HG03558 (cell line): ENCODE measurements around the gene PALM.
"Not testable (repeated sequence)": the region's sequence is repeated elsewhere in the genome, so short reads cannot be mapped to it uniquely, and the experiment has no call there.

Experiments
- ATAC-seq: cut with Tn5 transposase; IDR thresholded peaks from one replicate; pipeline ENCODE4 v1.9.1; 2021; ENCODE audit warnings: moderate number of reproducible peaks; ENCODE audit not compliant: unreplicated experiment; ENCODE audit errors: extremely low read depth

Gene PALM

DNA sequence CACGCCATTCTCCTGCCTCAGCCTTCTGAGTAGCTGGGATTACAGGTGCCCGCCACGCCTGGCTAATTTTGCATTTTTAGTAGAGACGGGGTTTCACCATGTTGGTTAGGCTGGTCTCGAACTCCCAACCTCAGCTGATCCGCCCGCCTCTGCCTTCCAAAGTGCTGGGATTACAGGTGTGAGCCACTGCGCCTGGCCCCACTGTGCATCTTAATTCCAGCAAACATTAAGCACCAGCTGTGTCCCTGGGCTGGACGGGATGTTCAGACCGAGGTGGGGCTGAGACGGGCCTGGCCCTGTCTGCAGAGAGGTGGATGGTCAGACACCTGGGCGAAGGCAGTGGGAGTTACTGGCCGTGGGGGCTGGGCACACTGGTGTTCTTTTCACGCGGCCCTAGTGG lies 20.8 kb downstream of the PALM start:
- not testable (repeated sequence) for ATAC-seq

DNA sequence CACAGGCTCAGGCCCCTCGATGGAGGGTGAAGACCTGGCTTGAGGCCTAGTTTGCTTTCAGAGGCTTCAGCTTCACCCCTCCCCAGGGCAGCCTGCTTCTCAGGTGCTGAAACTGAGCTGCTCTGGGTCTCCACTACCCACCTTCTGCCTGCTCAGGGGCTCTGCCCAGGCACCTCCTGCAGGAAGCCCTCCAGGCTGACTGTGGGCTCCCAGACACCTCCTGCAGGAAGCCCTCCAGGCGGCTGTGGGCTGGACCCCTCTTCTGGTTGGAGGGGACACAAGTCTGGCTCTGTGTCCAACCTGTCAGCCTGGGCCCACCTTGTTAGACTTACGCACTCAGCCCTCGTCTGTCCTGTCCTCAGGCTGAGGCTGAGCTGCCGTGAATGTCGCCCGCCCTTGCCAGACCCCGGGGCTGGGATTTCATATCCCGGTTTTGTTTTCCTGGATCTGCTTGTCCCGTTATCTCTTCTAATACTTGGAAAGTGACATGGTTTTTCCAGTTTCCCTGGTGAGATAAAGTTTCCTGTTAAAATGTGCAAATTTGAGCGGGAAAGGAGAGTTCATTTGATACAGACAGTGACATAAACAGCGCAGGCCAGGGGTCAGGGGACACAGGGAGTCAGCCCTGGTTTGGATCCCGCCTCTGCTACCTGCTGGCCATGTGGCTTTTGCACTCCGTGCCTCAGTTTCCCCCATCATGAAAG lies 21.4 kb downstream of the PALM start:
- no peak for ATAC-seq

DNA sequence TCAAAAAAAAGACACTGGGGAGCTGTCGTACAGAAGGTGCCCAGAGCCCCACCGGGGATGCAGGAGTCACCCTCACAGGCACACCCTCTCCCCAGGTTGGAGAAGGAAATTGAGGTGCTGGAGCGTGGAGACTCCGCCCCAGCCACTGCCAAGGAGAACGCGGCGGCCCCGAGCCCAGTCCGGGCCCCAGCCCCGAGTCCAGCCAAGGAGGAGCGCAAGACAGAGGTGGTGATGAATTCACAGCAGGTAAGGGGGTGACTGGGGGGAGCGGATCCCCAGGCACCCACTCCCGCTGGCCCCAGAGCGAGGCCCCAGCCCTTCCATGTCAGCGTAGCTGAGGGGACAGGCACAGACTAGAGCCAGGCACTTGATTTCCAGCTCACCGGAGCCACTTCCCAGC lies 22.3 kb downstream of the PALM start:
- ATAC-seq, result no peak

DNA sequence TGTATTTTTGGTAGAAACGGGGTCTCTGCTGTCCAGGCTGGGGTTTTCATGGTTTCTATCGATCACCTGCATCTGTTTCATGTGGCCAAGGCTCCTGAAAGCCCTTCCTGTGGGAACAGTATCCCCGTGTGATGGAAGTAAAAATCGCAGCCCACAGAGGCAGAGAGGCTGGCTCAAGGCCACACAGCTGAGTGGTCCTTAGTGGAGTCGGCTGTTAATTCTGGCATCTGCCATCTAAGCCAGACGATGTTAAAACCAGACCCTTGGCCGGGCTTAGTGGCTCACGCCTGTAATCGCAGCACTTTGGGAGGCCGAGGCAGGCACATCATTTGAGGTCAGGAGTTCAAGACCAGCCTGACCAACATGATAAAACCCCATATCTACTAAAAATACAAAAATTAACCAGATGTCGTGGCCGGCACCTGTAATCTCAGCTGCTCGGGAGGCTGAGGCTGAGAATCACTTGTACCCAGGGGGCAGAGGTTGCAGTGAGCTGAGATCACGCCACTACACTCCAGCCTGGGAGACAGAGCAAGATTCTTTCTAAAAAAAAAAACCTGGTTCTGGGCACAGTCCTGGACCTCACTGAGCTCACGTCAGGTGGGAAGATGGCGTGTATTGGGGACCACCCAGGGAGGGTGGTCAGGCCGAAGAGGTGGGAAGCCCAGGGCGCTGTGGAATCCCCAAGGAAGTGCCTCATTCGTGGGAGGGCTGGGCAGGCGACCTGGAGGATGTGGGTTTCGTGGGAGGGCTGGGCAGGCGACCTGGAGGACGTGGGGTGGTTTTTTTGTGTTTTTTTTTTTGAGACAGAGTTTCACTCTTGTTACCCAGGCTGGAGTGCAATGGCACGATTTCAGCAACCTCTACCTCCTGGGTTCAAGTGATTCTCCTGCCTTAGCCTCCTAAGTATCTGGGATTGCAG lies 23.7 kb downstream of the PALM start:
- ATAC-seq, result no peak

DNA sequence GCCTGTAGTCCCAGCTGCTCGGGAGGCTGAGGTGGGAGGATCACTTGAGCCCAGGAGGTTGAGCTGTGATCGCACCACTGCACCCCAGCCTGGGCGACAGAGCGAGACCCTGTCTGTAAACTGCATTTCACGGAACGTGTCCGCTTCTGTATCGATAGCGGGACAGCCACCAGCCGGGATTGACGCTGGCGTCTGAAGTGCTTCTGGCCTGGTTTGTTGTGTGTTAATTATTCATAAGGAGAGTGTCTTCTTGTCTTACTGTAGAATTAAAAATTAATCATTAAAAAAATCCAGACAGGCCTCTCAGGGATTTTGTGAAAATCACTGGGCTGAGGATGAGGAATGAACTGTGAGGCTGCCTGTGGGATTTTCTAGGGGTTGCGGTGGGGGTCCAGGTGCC lies 26.0 kb downstream of the PALM start:
- ATAC-seq, result no peak

DNA sequence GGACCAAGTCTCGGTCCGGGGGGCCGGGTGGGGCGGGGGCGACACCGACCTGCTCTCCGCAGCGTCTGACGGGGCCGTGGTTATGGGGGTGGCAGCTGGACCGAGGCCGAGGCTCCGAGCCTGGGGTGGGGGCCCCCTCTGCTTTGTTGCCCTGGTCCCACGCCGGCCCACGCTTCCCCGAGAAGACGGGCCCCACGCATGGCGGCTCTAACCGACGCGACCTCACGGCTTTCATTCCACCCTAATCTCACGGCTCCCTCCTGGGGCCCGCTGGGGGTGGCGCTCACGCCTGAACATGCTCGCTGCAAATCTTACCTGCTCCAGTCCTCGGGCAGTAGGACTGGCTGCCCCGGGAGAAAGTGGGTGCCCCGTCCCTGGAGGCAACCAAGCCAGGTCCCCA lies 27.4 kb downstream of the PALM start:
- ATAC-seq, result no peak

DNA sequence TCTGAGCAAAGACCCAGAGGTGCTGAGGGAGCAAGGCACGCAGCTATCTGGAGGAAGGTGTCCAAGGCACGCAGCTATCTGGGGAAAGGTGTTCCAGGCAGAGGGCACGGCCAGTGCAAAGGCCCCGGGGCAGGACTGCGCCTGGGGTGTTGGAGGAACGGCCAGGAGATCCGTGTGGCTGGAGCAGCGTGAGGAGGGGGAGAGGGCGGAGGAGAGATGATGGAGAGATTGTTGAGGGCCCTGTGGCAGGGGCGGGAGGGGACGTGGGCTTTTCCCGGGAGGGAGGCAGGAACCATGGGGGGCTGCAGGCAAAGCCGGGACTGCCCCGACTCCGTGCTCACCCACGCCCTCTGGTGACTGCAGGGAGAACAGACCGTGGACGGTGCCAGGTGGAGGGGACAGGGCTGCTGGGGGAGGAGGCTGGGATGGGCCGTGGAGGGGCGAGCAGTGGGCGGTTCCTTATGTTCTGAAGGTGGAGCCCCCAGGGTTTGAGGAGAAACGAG lies 28.9 kb downstream of the PALM start:
- no peak for ATAC-seq

DNA sequence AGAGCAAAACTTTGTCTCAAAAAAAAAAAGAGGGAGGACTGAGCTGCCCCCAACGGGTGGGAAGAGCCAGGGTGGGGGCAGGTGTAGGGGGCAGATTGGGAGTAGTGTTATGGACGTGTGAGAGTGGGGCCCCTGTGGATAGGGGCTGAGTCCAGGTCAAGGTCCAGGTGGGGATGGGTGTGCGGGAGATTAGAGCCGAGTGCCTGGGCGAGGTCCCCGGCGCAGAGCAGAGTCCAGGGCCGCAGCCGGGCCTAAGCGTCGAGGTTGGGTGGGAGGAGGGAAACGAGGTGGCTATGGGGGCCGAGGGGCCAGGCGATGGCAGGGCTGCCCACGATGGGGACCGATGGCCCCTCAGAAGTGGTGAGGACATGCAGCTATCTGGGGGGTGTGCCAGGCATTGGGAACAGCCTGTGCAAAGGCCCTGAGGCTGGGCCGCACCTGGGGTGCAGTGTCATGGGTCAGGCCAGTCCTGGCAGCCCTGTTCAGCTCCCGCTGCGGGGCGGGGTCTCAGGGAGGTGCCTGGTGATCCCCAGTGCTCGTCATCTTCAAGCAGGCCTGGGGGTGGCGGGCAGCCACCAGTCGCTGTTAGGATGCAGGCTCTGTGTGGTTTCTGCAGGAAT lies 29.9 kb downstream of the PALM start:
- no peak for ATAC-seq

DNA sequence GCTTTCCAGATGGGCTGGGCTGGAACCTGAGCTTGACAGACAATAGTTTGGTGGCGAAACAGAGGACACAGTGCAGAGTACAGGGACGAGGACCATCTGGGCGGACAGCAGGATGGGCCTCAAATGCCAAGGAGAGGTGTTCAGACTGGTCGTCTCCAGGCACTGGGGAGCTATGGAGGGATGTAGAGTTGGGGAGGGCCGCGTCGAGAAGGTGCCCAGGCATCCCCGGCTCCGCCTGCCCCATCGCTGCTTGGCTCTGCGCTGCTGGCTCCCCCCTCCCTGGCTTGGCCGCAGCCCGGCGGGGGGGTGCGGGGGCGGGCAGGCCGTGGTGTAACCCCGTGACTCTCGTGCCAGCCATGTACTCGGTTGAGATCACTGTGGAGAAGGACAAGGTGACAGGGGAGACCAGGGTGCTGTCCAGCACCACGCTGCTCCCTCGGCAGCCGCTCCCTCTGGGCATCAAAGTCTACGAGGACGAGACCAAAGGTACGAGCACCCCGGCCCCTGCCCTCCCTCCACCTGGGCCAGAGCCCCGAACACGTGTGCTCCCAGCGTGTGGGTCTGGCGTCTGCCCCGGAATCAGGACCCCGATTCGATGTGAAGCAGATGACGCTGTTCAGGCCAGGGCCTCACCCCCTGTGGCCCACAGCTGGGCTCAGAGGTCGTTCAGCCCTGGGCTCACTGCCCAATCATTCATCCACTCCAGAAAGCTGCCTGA lies 31.4 kb downstream of the PALM start:
- ATAC-seq, result no peak

DNA sequence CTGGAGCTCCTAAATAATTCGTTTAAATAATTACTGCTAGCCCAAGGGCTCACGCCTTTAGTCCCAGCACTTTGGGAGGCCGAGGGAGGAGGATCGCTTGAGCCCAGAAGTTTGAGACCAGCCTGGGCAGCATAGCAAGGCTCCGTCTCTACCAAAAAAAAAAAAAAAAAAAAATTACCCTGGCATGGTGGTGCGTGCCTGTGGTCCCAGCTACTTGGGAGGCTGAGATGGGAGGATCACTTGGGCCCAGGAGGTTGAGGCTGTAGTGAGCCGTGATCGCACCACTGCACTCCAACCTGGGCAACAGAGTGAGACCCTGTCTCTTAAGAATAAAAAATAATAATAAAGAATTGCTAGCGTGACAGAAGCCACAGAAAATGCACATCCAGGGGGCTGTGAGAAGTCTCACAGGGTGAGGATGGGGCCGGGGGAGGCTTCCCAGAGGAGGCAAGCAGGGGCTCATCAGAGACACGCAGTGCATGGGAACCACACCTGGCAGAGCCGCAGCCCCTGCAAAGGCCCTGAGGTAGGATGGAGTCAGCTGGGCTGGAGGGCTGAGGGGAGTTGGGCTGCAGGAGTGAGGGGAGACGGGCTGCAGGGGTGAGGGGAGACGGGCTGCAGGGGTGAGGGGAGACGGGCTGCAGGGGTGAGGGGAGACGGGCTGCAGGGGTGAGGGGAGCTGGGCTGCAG lies 32.2 kb downstream of the PALM start:
- not testable (repeated sequence) for ATAC-seq

DNA sequence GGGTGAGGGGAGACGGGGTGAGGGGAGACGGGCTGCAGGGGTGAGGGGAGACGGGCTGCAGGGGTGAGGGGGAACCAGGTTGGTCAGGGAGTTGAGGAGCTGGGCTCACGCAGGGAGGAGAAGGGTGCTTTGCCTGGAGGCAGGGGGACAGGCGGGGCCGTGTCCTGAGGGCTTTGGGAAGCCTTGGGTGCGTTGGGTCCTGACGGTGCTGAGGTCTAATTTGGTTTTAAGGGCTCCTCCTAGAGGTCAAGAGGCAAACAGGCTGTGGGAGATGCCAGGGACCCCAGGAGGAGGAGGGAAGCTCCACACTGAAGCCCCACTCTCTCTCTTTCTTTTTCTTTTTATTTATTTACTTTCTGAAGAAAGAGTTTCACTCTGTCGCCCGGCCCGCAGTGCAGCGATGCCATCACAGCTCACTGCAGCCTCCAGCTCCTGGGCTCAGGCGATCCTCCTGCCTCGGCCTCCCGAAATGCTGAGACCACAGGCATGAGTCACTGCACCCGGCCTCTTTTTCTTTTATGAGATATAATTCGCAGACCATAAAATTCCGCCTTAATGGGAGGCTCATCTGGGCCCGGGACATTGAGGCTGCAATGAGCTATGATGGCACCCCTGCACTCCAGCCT lies 32.9 kb downstream of the PALM start:
- no peak for ATAC-seq

DNA sequence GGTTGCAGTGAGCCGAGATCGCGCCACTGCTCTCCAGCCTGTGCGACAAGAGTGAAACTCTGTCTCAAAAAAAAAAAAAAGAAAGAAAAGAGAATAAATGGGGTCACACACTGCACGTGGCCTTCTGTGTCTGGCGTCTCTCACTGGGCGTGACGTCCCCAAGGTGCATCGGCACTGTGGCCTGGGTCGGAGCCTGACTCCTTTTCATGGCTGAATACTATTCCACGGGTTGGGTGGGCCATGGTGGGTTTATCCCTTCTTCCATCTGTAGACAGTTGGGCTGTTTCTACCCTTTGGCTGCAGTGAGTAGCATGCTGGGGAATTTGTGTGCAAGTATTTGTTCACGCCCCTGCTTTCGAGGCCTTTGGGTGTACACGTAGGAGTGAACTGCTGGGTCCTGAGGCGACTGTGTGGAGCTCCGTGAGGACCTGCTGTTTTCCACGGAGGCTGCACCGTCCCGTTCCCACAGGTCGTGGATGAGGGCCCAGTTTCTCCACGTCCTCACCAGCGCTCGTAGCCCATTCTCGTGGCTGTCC lies 33.9 kb downstream of the PALM start:
- ATAC-seq, result no peak

DNA sequence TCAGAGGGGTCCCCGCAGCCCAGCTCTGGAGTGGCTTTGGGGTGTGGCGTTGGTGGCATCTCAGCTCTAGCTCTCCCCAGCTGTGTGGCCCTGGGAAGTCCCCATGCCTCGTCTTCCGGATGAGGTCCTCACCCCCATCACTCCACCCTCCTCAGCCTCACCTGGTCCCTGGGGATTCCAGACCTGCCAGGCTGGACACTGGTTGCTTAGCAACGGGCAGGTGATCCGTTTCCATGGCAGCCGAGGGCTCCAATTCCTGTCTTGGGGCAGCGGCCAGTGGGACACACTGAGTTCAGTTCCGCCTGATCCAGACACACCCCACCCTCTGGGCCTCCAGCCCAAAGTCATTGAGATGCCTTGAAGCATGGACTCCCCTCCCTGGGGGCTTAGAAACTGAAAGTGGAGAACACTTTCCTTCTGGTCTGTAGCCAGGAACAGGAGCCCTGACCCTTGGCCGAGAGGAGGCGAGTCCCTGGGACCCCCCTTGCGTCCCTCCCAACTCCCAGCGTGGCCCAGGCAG lies 34.5 kb downstream of the PALM start:
- no peak for ATAC-seq

DNA sequence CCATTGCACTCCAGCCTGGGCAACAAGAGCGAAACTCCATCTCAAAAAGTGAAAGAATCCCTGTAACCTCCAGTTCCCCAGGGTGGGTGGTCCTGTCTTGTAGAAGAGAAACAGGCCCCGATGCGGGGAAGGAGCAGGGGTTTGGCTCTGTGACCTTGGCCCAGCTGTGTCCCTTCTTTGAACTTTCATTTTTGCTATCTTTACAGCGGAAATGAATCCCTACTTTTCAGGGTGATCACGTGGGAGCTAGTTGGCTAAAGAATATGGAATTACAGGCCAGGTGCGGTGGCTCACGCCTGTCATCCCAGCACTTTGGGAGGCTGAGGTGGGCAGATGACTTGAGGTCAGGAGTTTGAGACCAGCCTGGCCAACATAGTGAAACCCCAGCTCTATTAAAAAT lies 36.4 kb downstream of the PALM start:
- not testable (repeated sequence) for ATAC-seq

DNA sequence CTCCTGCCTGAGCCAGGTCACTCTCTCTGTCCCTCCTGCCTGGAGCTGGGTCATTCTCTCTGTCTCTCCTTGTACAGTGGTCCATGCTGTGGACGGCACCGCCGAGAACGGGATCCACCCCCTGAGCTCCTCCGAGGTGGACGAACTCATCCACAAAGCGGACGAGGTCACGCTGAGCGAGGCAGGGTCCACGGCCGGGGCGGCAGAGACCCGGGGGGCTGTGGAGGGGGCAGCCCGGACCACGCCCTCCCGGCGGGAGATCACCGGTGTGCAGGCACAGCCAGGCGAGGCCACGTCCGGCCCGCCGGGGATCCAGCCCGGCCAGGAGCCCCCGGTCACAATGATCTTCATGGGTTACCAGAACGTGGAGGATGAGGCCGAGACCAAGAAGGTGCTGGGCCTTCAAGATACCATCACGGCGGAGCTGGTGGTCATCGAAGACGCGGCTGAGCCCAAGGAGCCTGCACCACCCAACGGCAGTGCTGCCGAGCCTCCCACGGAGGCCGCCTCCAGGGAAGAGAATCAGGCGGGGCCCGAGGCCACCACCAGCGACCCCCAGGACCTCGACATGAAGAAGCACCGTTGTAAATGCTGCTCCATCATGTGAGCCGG lies 37.6 kb downstream of the PALM start:
- no peak for ATAC-seq

DNA sequence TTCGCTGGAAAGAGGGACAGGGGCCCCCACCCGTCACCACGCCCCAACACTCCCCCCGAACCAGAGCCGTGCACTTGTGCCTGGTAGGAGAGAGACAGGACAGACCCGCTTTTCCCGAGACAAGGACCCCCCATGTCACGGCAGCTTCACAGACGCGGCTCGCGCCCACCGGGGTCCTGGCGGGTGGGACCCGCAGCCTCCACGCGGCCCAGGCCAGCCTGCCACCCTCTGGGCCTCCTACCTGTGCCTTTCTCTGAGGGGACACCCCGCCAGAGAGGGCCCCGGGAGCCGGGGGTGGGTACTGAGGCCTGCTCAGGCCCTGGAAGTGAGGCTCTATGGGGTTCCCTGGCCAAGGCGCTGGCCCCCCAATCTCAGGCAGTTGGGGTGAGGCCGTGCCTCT lies 38.2 kb downstream of the PALM start:
- no peak for ATAC-seq

DNA sequence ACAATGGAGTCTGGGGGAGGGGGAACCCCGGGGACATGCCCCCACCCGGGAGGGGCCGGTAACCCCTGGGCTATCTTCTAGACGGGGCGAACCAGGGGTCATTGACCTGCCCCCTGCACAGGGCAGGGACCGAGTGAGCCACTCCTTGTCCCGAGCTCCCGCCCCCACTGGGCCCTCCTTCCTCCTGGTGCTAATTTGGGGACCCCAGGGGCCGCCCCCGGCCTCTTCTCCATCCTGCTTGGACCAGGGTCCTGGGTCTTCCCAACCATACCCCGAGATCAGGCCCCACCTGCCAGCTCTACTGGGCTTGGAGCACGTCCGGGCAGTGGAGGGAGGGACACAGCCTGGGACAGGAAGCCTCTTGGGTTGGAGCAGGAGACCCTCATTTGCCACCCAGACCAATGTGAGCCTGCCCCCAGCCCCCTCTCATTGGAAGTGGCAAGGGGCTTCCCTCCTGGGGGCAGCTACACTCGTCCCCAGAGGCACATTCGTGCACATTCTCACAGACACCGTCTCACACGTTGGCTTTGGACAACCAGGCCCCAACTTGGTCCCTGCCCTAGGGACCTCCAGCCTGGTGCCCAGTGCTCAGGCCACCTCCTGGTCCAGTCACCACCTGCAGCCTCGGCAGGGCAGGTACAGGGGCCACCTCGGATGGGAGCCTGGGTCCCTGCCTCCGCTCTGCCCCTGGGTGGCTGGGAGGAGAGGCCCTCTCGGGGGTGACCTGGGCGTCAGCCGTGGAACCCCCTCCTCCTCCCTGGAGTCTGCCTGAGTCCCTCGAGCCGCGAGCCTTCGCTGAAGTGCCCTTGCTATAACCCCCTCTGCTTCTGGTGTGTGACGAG lies 38.9 kb downstream of the PALM start:
- no peak for ATAC-seq

DNA sequence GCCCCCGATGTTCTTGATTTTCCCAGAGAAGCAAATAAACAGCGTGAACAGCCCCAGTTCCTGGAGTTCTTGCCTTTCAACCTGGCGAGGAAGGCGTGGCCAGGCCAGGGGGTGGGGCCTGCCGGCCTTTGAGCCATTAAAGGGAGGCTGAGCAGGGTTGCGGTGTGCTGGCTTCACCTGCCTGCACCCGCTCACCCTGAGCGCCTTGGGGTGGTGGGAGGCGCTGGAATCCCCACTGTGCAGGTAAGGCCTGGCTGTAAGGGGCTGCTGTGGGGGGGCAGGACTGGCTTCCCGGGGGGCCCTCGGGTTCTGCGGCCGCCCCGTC lies 39.5 kb downstream of the PALM start:
- ATAC-seq, result no peak
